Endothelial cell of umbilical vein (primary cell): ENCODE results near the gene CCNK. TPM values are rescaled to one million over a fixed set of nuclear protein-coding genes. Genes with fewer than 3 reads are reported as not detected.

Source experiments
- BruUV-seq: library from RNA; stranded (reverse); fragments of 400-500 nt; replicated peaks from 2 replicates; lab custom pipeline; 2021; lab: Mats Ljungman, UMichigan
- CTCF ChIA-PET: fragments of 300-600, 350-600 bp; sonication (Branson Sonifier 250); formaldehyde crosslinking; loops from one replicate; lab custom pipeline; 2021; ENCODE audit warnings: antibody characterized with exemption, inconsistent platforms; lab: Charles Lee
- POLR2A ChIA-PET: fragments of 300-600, 350-600 bp; sonication (Branson Sonifier 250); formaldehyde crosslinking; loops from one replicate; lab custom pipeline; 2021; ENCODE audit warnings: antibody characterized with exemption, inconsistent platforms; lab: Charles Lee
- DNase-seq: peaks from one replicate; pipeline ENCODE4 v3.0.0-alpha.2; 2011; ENCODE audit warnings: low read depth, low spot score
- FAIRE-seq: peaks from 2 replicates; lab custom pipeline; 2011; peaks lifted over from hg19 to GRCh38; lab: Jason Lieb, UNC
- H2AFZ ChIP-seq: 2 replicates; pipeline ENCODE4 v1.6.0; 2012; ENCODE audit warnings: low read depth, low read length, control low read depth, inconsistent platforms
- H3K27ac ChIP-seq: 2 replicates; pipeline ENCODE4 v1.5.1; 2011; ENCODE audit warnings: low read depth, mild to moderate bottlenecking, control low read depth, low read length, moderate library complexity; ENCODE audit not compliant: insufficient read depth
- H3K27me3 ChIP-seq, 2 experiments: 2 replicates each; pipeline versions ENCODE4 v1.6.0 to v1.6.1; 2011; ENCODE audit warnings: low read length in 2 of 2, mixed read lengths in 1 of 2; ENCODE audit not compliant: control insufficient read depth in 2 of 2, insufficient read depth in 2 of 2
- H3K36me3 ChIP-seq, 2 experiments: 2 replicates in 1 of 2; 3 replicates in 1 of 2; pipeline ENCODE4 v1.5.1; 2011; ENCODE audit warnings: low read length in 2 of 2, mild to moderate bottlenecking in 1 of 2, moderate library complexity in 1 of 2; ENCODE audit not compliant: control insufficient read depth in 2 of 2, insufficient read depth in 2 of 2; ENCODE audit errors: extremely low read depth in 1 of 2
- H3K4me1 ChIP-seq: 3 replicates; pipeline ENCODE4 v1.5.1; 2011; ENCODE audit warnings: mild to moderate bottlenecking, low read length; ENCODE audit not compliant: control insufficient read depth, insufficient read depth; ENCODE audit errors: extremely low read depth
- H3K4me2 ChIP-seq: 2 replicates; pipeline ENCODE4 v1.6.1; 2011; ENCODE audit warnings: low read length, control low read depth, mixed read lengths; ENCODE audit not compliant: insufficient read depth
- H3K4me3 ChIP-seq, 3 experiments: fragments of 200-600 bp in 1 of 3; sonication (generic), shearing (Covaris generic) in 1 of 3; replicated peaks in 1 of 3; 2 replicates each; pipeline ENCODE4 v1.5.1; 2011 to 2016; ENCODE audit warnings: control low read depth in 3 of 3, low read length in 3 of 3, mild to moderate bottlenecking in 2 of 3, inconsistent platforms in 1 of 3, low read depth in 1 of 3, moderate library complexity in 1 of 3; ENCODE audit not compliant: insufficient read depth in 1 of 3
- H3K79me2 ChIP-seq: 2 replicates; pipeline ENCODE4 v1.6.0; 2012; ENCODE audit warnings: low read length, inconsistent platforms; ENCODE audit not compliant: control insufficient read depth, insufficient read depth
- H3K9ac ChIP-seq: replicated peaks from 2 replicates; pipeline ENCODE3; 2011; ENCODE audit warnings: low read length, control low read depth; ENCODE audit not compliant: insufficient read depth; ENCODE audit errors: extremely low read depth
- H3K9me1 ChIP-seq: replicated peaks from 3 replicates; pipeline ENCODE4 v1.6.0; 2011; ENCODE audit warnings: mild to moderate bottlenecking, low read length; ENCODE audit not compliant: control insufficient read depth, insufficient read depth; ENCODE audit errors: extremely low read depth
- H3K9me3 ChIP-seq: replicated peaks from 2 replicates; pipeline ENCODE4 v1.5.1; 2012; ENCODE audit warnings: low read length, inconsistent platforms; ENCODE audit not compliant: control insufficient read depth, insufficient read depth
- H4K20me1 ChIP-seq: replicated peaks from 2 replicates; pipeline ENCODE3; 2011; ENCODE audit warnings: mild to moderate bottlenecking, low read length; ENCODE audit not compliant: control insufficient read depth, insufficient read depth; ENCODE audit errors: extremely low read depth
- EZH2 ChIP-seq: IDR thresholded peaks from 2 replicates; pipeline ENCODE4 v1.6.1; 2012; ENCODE audit warnings: borderline replicate concordance, low read depth, mild to moderate bottlenecking, moderate library complexity, low read length, inconsistent platforms; ENCODE audit not compliant: severe bottlenecking
- FOS ChIP-seq: IDR thresholded peaks from 2 replicates; pipeline ENCODE4 v1.6.1; 2011; ENCODE audit warnings: mild to moderate bottlenecking, low read length, moderate library complexity, borderline replicate concordance; ENCODE audit not compliant: insufficient read depth
- GATA2 ChIP-seq: IDR thresholded peaks from 2 replicates; pipeline ENCODE4 v1.7.0; 2011; ENCODE audit warnings: low read depth, mild to moderate bottlenecking, moderate library complexity, mixed read lengths, low read length; ENCODE audit not compliant: insufficient read length, insufficient read depth
- JUN ChIP-seq: IDR thresholded peaks from 2 replicates; pipeline ENCODE4 v1.6.1; 2011; ENCODE audit warnings: borderline replicate concordance, low read depth; ENCODE audit not compliant: insufficient read length, insufficient read depth
- MYC ChIP-seq: IDR thresholded peaks from one replicate; pipeline ENCODE4 v1.6.1; 2011; ENCODE audit warnings: mild to moderate bottlenecking, low read depth, low read length
- POLR2A ChIP-seq: IDR thresholded peaks from 2 replicates; pipeline ENCODE4 v1.6.1; 2012; ENCODE audit warnings: low read depth, mild to moderate bottlenecking, control low read depth, low read length
- POLR2AphosphoS5 ChIP-seq: IDR thresholded peaks from 2 replicates; pipeline ENCODE4 v1.6.1; 2012; ENCODE audit warnings: low read depth, mild to moderate bottlenecking, control low read depth, low read length, moderate library complexity; ENCODE audit not compliant: insufficient read depth
- dilution Hi-C: fragments of 300-500 bp; cut with MboI; formaldehyde crosslinking; loops from one replicate; pipeline ENCODE4 v1.15.0; 2019; ENCODE audit warnings: low sequenced_read_pairs; ENCODE audit not compliant: extremely low pct_ligation_motif_present
- intact Hi-C: fragments of 100-400 bp; cut with micrococcal nuclease; formaldehyde crosslinking; loops from one replicate; pipeline ENCODE4 v1.10.0; 2022
- polyA plus RNA-seq, 4 experiments: library from polyadenylated mRNA; depleted of rRNA in 3 of 4; stranded (reverse) in 3 of 4; unstranded in 1 of 4; fragments of >200 nt; gene quantifications; 2 replicates each; pipeline versions ENCODE4 v1.2.1 to v1.2.3, GENCODE V29; 2011 to 2012; ENCODE audit warnings: missing spikeins in 1 of 4
- total RNA-seq: library from RNA; stranded (reverse); gene quantifications from 2 replicates; pipeline ENCODE4 v1.2.3, GENCODE V29; 2021
- TF ChIP-seq, protein P1 (sequence below): IDR thresholded peaks from 2 replicates; pipeline ENCODE4 v1.6.1; 2011; ENCODE audit not compliant: insufficient read depth, insufficient read length
- TF ChIP-seq, protein P2 (sequence below), 2 donors: IDR thresholded peaks; 1 replicate in 1 of 2; 2 replicates in 1 of 2; pipeline ENCODE4 v1.5.1; 2011; ENCODE audit warnings: low read length in 2 of 2, mild to moderate bottlenecking in 2 of 2, moderate library complexity in 2 of 2, control low read depth in 1 of 2, inconsistent platforms in 1 of 2, low read depth in 1 of 2; ENCODE audit not compliant: insufficient read depth in 1 of 2; ENCODE audit errors: extremely low read depth in 1 of 2

The CCNK gene
- total and polyA plus RNA-seq, 2 donors (not counting 3 experiments of a cell fraction or from before 2014, with no cell fraction given), result 11.9 to 59.3 TPM

DNA sequence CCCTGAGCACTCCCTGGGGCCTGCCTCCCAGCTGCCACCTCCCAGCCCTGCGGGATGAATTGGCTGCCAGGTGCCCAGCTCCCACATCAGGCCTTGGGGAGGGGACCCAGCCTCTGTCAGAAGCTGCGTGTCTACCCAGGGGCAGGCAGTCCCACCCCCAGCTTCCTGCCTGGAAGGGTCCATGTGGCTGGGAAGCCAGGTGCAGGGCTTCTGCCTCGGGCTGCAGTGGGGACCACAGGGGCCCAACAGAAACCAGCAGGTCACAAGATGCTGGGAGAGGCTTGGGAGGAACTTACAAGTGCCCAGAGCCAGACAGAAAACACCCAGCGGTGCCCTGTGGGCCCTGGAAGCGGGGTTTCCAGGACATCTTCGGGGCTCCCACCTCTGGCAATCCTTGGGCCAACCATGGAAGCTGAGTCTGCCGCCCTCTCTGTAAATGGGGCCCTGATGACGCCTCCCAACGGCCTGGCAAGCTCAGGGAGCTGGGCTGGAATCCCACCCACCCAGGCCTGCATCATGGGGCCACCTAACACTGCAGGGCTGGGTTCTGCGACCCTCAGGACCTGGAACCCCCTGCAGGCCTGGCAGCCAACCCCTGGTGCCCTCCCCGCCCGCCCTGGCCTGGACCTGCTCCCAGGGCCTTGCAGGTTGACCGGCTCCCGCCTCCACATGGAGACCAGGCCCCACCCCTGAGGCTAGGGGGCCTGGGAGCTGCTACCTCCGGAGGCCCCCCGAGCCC, 36.6 kb downstream of the CCNK start:
- CTCF ChIA-PET, result interaction anchor here (1.3 to 1.6 kb wide), 4 partner anchors 21 to 116 kb away, joined by 3 to 14 read pairs (median 4); no protein-coding TSS in a partner anchor
- DNase-seq (no peak), FAIRE-seq (no peak)
- Histone ChIP-seq H3K27ac (no peak overlapping the region), H3K9ac (no peak overlapping the region), H3K27me3 (no peaks in the 10 kb centered on the region), H3K36me3 (peaks cover 0 to 11% of the 10 kb centered on the region in 2 experiments), H3K4me1 (peaks cover 4% of the 10 kb centered on the region), H4K20me1 (no peaks in the 10 kb centered on the region), H3K4me2 (no peak overlapping the region), H3K79me2 (no peaks in the 10 kb centered on the region), H3K9me3 (no peaks in the 10 kb centered on the region), H2AFZ (no peak overlapping the region), H3K9me1 (no peaks in the 10 kb centered on the region), H3K4me3 (no peak overlapping the region)
- POLR2A ChIA-PET, result no interaction called here
- intact Hi-C loops (loop anchor here (1.0 kb wide), 4 partner anchors 87 to 367 kb away; no protein-coding TSS in a partner anchor), dilution Hi-C loops (no loop called here)
- BruUV-seq, result no TSS peak
- TF ChIP-seq JUN (no peak), FOS (no peak), GATA2 (no peak), POLR2AphosphoS5 (no peak), MYC (no peak), POLR2A (no peak), EZH2 (no peak)
- TF ChIP-seq, protein P1, sequence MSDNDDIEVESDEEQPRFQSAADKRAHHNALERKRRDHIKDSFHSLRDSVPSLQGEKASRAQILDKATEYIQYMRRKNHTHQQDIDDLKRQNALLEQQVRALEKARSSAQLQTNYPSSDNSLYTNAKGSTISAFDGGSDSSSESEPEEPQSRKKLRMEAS, result no peak
- TF ChIP-seq, protein P2, sequence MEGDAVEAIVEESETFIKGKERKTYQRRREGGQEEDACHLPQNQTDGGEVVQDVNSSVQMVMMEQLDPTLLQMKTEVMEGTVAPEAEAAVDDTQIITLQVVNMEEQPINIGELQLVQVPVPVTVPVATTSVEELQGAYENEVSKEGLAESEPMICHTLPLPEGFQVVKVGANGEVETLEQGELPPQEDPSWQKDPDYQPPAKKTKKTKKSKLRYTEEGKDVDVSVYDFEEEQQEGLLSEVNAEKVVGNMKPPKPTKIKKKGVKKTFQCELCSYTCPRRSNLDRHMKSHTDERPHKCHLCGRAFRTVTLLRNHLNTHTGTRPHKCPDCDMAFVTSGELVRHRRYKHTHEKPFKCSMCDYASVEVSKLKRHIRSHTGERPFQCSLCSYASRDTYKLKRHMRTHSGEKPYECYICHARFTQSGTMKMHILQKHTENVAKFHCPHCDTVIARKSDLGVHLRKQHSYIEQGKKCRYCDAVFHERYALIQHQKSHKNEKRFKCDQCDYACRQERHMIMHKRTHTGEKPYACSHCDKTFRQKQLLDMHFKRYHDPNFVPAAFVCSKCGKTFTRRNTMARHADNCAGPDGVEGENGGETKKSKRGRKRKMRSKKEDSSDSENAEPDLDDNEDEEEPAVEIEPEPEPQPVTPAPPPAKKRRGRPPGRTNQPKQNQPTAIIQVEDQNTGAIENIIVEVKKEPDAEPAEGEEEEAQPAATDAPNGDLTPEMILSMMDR (IDR thresholded peaks at IDR 0.05; ENCODE audit: extremely low read depth in 1 of 2, insufficient read depth in 1 of 2, low read depth in 1 of 2, low read length in 2 of 2), result no peak
